ENCODE results near the gene AK5.

DNA sequence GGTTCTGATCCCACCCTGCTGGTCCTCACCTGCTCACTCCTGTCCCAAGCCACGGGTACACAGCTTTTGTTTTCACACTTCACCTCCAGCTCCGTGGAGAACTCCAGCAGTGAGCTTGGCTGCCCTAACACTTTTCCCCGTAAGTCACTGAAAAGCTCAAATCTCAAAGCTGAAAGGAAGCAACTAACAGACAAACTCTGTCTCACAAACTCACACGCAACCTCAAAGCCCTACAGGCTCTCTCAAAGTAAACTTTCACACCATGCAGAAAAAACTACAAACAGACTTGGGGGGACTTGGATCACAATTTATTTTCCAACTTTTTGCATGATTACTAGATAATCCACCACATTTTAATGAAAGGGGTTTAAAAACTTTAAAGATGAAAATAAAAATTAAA lies 88.3 kb downstream of the AK5 start:
- no peak for TF ChIP-seq MEIS1 (CRISPR knock-in tag; IDR thresholded peaks at IDR 0.05; ENCODE audit: borderline replicate concordance)
- TF ChIP-seq, protein P1, sequence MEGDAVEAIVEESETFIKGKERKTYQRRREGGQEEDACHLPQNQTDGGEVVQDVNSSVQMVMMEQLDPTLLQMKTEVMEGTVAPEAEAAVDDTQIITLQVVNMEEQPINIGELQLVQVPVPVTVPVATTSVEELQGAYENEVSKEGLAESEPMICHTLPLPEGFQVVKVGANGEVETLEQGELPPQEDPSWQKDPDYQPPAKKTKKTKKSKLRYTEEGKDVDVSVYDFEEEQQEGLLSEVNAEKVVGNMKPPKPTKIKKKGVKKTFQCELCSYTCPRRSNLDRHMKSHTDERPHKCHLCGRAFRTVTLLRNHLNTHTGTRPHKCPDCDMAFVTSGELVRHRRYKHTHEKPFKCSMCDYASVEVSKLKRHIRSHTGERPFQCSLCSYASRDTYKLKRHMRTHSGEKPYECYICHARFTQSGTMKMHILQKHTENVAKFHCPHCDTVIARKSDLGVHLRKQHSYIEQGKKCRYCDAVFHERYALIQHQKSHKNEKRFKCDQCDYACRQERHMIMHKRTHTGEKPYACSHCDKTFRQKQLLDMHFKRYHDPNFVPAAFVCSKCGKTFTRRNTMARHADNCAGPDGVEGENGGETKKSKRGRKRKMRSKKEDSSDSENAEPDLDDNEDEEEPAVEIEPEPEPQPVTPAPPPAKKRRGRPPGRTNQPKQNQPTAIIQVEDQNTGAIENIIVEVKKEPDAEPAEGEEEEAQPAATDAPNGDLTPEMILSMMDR (CRISPR knock-in tag; IDR thresholded peaks at IDR 0.05): no peak
- no peak for TF ChIP-seq ASH2L (IDR thresholded peaks at IDR 0.05; ENCODE audit: insufficient read length, low read depth, low read length)
- no peak for TF ChIP-seq ZNF790 (CRISPR knock-in tag; IDR thresholded peaks at IDR 0.05; ENCODE audit: borderline replicate concordance)
- TF ChIP-seq STAG1 (CRISPR knock-in tag; IDR thresholded peaks at IDR 0.05): no peak
- no peak for TF ChIP-seq KMT2B (CRISPR knock-in tag; IDR thresholded peaks at IDR 0.05)
